ENCODE data around the gene CIPC.

The CIPC gene

DNA sequence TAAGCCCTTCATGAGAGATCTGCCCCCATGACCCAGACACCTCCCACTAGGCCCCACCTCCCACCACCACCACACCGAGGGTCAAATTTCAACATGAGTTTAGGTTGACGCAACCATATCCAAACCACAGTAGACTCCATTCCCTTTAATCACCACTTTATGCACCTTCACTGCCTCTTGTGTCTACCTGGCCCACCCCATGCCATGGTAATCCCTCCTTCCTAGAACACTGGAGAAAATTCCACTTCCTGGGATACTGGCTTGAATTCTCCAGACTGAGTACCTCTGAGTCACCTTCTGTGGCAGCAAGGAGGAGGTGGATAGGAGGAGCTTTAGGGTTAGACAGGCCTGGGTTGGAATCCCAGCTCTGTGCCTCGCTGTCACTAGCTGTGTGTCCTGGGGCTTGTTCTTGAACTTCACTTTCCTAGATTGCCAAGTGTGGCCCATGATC is 26.1 kb upstream of the CIPC start:
- DNase-seq, result peak; percentile 38

- no peak for DNase-seq
Measured at GRCh38 chr14:77074969-77075368, 23.1 kb upstream of the CIPC start.

DNA sequence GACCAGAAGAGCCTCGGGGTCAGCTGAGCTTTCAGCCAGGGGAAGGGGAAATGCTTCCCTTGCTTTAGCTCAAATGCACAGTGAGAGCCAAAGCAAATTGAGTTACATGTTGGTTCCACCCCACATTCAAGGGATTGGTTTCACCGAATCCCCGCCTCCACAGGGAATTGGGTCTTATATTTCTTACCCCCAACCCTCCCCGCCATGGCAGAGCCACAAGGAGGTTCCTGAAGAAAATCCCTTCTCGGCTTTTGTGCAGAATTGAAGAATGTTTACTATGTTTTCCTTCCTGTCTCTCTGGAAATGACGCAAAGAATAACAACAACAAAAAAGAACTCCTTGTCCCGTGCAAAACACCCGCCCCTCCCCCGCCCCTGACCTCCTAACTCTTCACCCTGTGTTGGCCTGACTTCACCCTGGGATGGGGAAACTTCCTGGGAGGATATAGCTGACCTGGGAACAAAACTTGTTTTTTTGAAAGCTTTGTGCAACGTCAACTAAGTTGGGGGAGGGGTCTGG is 21.9 kb upstream of the CIPC start:
- DNase-seq, result no peak

GRCh38 chr14:77077040-77077439 is 21.0 kb upstream of the CIPC start:
- DNase-seq, result no peak

- DNase-seq, result no peak
Measured at GRCh38 chr14:77082356-77082755, 15.7 kb upstream of the CIPC start.

DNA sequence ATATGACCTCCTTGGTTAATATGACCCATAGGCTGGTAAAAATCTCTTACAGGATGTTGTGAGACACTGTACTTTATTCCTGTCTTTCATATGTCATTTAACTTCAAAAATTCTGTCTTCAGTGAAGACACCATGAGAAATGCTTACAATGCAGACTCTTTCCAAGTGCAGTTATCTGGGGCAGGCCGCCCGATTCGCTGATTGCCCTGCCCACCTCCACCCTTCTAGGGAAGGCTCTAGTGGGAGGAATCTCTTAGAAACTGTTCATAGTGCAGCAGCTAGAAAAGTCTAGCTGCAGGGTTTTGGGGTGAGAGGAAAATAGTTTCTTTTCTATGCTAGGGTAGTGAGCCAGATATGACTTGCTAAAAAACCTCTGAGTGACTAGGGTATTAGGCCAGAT is 15.0 kb upstream of the CIPC start:
- no peak for DNase-seq

DNA sequence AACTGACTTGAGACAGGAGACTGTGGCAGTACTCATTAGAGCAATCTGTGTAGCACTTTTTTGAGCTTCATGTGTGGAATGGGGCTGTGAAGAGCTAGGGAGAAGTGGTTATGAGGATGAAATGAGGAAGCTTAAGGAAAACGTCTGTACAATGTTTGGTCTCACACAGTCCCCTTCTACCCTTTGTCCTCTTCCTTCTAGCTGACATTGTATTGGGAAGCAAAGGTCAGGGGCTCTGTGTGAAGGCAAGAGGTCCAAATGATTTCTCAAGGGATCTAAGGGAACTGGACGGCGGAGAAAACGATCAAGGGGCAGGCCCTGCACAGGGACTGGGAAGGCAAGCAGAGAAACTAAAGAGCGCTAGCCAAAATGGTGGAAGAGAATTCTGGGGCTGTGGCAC is 13.1 kb upstream of the CIPC start:
- DNase-seq, result no peak

- DNase-seq, result no peak
Measured at GRCh38 chr14:77085538-77085937, 12.5 kb upstream of the CIPC start.

DNA sequence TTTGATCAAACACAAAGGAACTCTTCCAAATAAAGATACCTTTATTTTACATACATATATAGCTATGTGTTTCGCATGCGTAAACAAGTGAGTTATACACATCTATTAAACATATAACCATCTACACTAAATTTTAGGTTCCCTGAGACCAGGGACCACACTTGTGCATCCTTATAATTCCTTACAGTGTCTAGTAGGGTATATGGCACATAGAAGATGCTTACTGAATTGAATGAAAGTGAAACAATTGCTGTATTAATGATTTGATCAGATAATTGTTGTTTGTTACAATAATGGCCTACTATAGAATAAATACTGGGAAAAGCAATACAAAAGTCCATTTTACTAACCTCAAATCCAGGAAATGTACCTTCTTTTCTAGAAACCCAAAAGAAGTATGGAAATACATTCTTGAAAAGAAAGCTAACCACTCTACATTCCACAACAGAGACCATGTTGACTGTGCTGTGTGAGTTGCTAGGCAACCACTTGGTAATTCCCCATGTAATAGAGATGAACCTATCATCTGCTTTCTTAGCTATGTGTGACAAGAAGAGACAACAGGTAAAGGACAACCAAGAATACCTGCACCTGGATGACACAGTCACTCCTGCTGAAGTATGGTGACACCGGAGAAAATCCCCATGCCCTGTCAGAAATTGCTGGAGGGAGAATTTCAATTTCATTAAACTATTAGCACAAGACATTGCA is 11.9 kb upstream of the CIPC start:
- peak; percentile 65 for DNase-seq

DNA sequence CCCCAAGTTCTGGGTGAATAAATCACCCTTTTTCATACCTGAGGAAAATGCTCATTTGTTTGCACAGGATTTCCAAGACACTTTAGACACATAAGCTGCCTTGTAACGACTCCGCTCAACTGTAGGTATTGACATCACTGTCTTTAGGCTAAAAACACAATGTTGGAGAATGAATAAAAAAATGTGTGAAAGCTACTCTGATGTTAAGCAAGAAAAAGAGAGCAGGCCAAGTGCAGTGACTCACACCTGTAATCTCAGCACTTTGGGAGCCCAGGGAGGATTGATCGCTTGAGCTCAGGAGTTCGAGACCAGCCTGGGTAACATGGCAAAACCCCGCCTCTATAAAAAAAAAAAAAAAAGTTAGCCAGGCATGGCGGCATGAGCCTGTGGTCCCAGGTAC is 11.1 kb upstream of the CIPC start:
- DNase-seq, result no peak

DNA sequence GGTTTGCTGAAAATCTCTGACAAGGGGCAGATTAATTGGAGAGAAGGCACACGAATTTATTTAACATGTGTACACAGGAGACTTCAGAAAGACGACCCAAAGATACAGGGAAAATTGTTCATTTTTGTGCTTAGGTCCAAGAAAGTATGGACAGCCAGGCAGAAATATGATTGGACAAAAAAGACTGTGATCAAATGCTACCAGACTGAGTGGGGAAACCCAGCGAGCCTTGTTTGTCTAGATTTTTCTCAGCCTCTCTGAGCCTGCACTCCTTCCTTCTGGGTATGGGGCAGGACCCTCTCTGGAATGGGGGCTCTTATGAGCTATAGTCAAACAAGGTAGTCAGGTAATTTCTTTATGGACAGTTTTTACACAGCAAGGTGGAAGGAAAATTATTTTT is 10.4 kb upstream of the CIPC start:
- no peak for DNase-seq

- no peak for DNase-seq
Measured at GRCh38 chr14:77088219-77088618, 9.8 kb upstream of the CIPC start.

GRCh38 chr14:77088645-77089044 is 9.4 kb upstream of the CIPC start:
- DNase-seq, result no peak

DNA sequence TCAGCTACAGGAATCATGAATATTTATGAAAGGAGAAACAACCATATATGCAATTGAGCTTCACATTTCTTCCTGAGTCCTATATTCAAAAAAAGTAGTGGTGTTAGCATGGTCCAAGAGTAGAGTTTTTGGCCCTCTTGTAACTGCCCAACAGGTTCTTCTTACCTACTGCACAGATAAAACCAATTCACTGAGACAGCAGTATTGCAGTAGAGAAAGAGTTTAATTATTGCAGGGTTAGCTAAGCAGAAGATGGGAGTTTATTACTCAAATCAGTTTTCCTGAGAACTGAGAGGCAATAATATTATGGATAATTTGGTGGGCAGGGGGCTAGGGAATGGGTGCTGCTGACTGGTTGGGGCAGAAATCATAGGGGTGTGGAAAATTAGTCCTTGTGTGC is 6.5 kb upstream of the CIPC start:
- DNase-seq, result no peak

- no peak for DNase-seq
Measured at GRCh38 chr14:77092676-77093075, 5.4 kb upstream of the CIPC start.

DNA sequence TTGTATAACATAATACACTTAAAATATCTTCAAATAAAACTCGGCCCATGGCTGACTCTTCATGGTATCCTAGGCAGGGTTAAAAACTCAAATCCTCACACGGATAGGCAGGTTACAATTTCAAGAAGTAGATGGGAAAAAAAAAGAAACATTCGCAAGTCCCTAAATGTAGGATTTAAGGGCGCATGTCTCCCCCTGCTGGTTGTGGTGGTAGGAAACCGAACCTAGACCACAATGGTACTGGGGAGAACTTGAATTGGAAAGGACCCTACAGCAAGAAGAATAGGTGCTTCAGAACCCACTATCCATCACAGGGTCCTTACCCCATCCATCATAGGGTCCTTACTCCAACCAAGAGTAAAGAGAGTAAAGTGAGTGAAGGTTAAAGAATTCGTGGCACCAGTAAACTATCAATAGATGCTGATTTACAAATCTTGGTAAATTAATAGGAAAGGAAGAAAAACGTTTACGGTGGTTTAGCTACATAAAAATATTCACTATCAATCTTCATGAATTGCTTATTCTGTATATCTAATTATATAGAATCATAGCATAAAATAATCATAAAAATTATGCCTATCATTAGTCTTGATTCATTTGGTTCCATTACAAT is 3.3 kb upstream of the CIPC start:
- DNase-seq, result peak; percentile 41

- peak; percentile 37 for DNase-seq
Measured at GRCh38 chr14:77097006-77097699, 905 bp upstream of the CIPC start.

DNA sequence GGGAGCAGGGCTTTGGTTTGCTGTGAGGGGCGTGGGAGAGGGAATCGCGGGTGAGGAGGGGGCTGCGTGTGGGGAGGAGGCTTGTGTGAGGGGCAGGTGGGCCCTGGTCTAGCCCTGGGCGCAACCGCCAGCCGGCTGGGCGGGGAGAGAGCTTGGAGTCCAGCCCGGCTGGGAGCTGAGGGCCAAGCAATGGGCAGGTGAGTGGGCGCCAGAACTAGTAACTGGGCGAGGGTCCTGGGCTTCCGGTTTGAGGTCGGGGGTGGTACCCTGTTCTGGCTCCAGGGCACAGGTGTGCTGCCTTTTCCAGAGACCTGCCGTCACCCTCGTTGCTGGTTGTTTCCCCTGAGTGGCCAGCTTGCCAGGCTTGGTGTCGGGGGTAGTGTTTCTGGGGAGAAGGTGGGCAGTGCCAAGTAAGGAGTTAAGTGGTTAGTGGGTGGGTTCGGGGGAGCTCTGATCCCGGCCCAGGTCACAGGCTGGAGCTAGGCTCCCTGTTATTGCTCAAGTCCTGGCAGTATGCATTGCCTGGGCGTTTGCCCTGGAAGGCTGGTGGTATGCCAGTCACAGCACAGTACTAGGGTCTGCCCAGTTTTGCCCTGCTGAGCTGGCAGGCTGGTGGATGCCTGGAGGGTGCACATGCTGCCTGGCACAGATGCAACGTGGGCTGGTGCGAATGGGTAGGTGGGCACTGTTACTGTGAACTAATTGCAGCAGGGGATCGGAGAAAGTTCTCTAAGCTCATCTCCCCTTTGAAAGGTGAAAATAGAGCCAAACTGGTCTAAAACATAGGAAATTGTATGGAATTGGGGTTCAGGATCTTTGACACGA is 683 bp downstream of the CIPC start:
- no peak for DNase-seq

- no peak for DNase-seq
Measured at GRCh38 chr14:77099425-77100167, 1.5 kb downstream of the CIPC start.

GRCh38 chr14:77100961-77101360 is 2.9 kb downstream of the CIPC start:
- DNase-seq, result no peak

DNA sequence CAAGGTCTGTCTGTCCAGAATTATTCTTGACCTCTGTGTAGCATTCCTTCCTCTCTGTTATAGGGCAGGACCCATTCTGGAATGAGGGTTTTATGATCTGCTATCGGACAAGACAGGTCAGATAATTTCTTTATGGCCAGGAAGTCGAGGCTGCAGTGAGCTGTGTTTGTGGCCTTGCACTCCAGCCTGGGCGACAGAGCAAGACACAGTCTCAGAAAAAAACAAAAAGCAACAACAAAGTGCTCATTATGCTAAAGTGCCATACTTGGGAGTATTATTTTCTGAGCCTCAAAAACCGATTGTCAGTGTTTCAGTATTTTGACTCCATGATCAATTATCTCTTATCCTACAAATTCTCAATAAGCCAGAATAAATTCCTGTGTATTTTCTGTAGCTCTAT is 4.1 kb downstream of the CIPC start:
- no peak for DNase-seq

GRCh38 chr14:77103475-77103874 is 5.4 kb downstream of the CIPC start:
- DNase-seq, result no peak

Measured in kidney glomerular epithelial cell (primary cell).